NCI-H1417 (cell line): Measurements from ENCODE around the gene ASPRV1.

Experiments used
- DNase-seq, 3 experiments: peaks; one replicate each; lab custom pipeline; 2025; lab: John Stamatoyannopoulos, UW

ASPRV1 gene

GRCh38 chr2:69940691-69941090, 20.7 kb downstream of the ASPRV1 start:
- DNase-seq = no peak

- no peak for DNase-seq
These were observed 21.7 kb downstream of the ASPRV1 start for GRCh38 chr2:69939722-69940121.

- DNase-seq = no peak
These were observed 23.5 kb downstream of the ASPRV1 start for GRCh38 chr2:69937968-69938367.

GRCh38 chr2:69936906-69937305, 24.5 kb downstream of the ASPRV1 start:
- no peak for DNase-seq

GRCh38 chr2:69935011-69935410, 26.4 kb downstream of the ASPRV1 start:
- DNase-seq = no peak

GRCh38 chr2:69934614-69934908, 26.9 kb downstream of the ASPRV1 start:
- DNase-seq = no peak

GRCh38 chr2:69933839-69934613, 27.4 kb downstream of the ASPRV1 start:
- DNase-seq = no peak

GRCh38 chr2:69933254-69933828, 28.1 kb downstream of the ASPRV1 start:
- no peak for DNase-seq

GRCh38 chr2:69932596-69932922, 28.9 kb downstream of the ASPRV1 start:
- no peak for DNase-seq

- DNase-seq = no peak
These were observed 29.4 kb downstream of the ASPRV1 start for GRCh38 chr2:69931832-69932595.

- no peak for DNase-seq
These were observed 34.4 kb downstream of the ASPRV1 start for GRCh38 chr2:69926849-69927515.

- no peak for DNase-seq
These were observed 38.3 kb downstream of the ASPRV1 start for GRCh38 chr2:69923116-69923515.

GRCh38 chr2:69918401-69918800, 43.0 kb downstream of the ASPRV1 start:
- DNase-seq = no peak

- DNase-seq = no peak
These were observed 43.6 kb downstream of the ASPRV1 start for GRCh38 chr2:69917852-69918251.

- no peak for DNase-seq
These were observed 45.3 kb downstream of the ASPRV1 start for GRCh38 chr2:69916106-69916505.

GRCh38 chr2:69914950-69915945, 46.2 kb downstream of the ASPRV1 start, which contains the start of gene MXD1:
Gene MXD1 (plus strand): TSS chr2:69915109. CDS start chr2:69915331, 222 bp downstream.
- DNase-seq = peak in 2 of 3 experiments; percentile 53 to 61

- peak; percentile 100 for DNase-seq
These were observed 47.1 kb downstream of the ASPRV1 start for GRCh38 chr2:69914164-69914949.

GRCh38 chr2:69911985-69912563, 49.4 kb downstream of the ASPRV1 start:
- peak; percentile 31 to 81 (median 58) for DNase-seq
